Lower leg skin (tissue), 3 donors: ENCODE data around the gene TAF1B.

ENCODE experiments used
- POLR2A ChIP-seq, 2 donors: fragments of 450-650 bp; IDR thresholded peaks; one replicate each; pipeline ENCODE4 v1.6.1; 2016 to 2017; ENCODE audit warnings: antibody characterized with exemption in 2 of 2, mild to moderate bottlenecking in 1 of 2, moderate library complexity in 1 of 2
- TF ChIP-seq, protein P1 (sequence below), 3 donors: fragments of 450-650 bp; IDR thresholded peaks; one replicate each; pipeline ENCODE4 v1.5.1; 2016; ENCODE audit warnings: antibody characterized with exemption in 3 of 3, mild to moderate bottlenecking in 3 of 3, moderate library complexity in 2 of 3

DNA sequence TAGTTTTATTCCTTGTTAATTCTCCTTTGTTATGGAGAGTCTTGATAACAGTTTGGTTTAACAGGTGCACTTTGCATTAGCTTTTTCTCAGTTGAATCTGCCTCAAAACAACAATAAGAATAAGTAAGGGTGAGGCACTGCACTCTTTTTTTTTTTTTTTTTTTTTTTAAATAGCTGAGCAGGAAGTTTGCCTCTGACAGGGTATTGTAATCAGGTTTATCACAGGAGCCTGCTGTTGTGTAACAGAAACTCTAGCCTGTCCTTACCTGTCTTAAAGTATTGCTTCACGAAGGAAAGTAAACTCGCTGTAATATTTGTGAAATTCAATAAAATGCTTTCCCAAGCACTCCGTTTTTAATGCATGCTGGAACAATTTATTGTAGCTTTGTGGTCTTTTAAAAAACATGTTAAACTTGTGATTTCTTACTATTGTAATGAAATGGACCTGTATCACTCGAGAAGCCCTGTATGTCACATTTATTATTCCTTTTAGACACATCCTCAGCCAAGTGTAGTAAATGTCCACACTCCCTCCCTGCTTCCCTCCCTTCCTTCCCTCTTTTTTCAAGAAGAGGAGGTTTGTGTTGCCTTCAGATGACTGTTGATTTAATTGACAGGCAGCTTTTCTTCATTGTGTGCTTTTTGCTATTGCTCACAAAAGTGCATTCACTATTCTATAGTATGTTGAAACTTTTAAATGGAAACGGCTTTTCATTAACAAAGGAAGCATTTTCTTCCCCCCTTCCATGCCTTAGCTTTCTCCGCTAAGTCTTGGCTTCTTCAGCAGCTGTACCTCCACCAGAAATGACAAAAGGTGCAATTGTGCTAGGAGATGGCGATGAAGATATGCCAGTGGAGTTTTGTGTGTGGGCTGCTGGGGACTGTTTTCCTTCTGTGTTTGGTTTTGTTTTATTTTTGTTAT lies 52.7 kb downstream of the TAF1B start:
- TF ChIP-seq, protein P1, sequence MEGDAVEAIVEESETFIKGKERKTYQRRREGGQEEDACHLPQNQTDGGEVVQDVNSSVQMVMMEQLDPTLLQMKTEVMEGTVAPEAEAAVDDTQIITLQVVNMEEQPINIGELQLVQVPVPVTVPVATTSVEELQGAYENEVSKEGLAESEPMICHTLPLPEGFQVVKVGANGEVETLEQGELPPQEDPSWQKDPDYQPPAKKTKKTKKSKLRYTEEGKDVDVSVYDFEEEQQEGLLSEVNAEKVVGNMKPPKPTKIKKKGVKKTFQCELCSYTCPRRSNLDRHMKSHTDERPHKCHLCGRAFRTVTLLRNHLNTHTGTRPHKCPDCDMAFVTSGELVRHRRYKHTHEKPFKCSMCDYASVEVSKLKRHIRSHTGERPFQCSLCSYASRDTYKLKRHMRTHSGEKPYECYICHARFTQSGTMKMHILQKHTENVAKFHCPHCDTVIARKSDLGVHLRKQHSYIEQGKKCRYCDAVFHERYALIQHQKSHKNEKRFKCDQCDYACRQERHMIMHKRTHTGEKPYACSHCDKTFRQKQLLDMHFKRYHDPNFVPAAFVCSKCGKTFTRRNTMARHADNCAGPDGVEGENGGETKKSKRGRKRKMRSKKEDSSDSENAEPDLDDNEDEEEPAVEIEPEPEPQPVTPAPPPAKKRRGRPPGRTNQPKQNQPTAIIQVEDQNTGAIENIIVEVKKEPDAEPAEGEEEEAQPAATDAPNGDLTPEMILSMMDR (IDR thresholded peaks at IDR 0.05) = no peak
- no peak for TF ChIP-seq POLR2A (IDR thresholded peaks at IDR 0.05)
